ENCODE results near the gene SCAF4.
"Not testable (repeated sequence)": the region's sequence is repeated elsewhere in the genome, so short reads cannot be mapped to it uniquely, and the experiment has no call there.

The SCAF4 gene

GRCh38 chr21:31682620-31683019, 49.3 kb downstream of the SCAF4 start:
- peaks cover 57% of the 10 kb centered on the region for H3K36me3 Mint-ChIP-seq (ENCODE audit: low read depth)
- no peak overlapping the region for H3K27ac Mint-ChIP-seq
- DNase-seq (no peak), ATAC-seq (no peak)
- no peaks in the 10 kb centered on the region for H3K27me3 Mint-ChIP-seq
- H3K4me3 Mint-ChIP-seq: no peak overlapping the region
- no peaks in the 10 kb centered on the region for H3K4me1 Mint-ChIP-seq
- H3K9me3 Mint-ChIP-seq: no peaks in the 10 kb centered on the region

DNA sequence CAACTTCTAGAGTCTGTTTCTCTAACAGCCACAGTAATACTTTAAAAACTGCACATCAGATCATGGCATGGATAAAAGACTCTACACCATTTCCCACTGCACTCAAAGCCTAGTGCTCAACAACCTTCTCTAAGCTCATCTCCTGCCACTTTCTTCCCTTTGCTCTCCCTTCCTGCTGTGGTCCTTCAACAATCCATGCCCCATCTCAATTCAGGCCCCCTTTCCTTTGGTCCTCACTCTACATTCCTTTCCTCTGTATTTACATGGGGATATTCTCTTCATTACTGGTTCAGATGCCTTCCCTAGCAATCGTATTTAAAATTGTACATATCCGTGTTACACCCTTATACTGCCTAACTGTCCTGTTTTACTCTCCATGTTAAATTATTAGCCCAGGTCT, 53.4 kb downstream of the SCAF4 start:
- Mint-ChIP-seq H3K4me3 (no peak overlapping the region), H3K27me3 (no peaks in the 10 kb centered on the region), H3K9me3 (no peaks in the 10 kb centered on the region), H3K36me3 (ENCODE audit: low read depth) (peaks cover 23% of the 10 kb centered on the region), H3K27ac (no peak overlapping the region), H3K4me1 (no peaks in the 10 kb centered on the region)
- DNase-seq (no peak), ATAC-seq (no peak)

GRCh38 chr21:31677047-31677446, 54.9 kb downstream of the SCAF4 start:
- peaks cover 9% of the 10 kb centered on the region for H3K36me3 Mint-ChIP-seq (ENCODE audit: low read depth)
- H3K4me3 Mint-ChIP-seq: no peak overlapping the region
- no peak for DNase-seq
- no peaks in the 10 kb centered on the region for H3K4me1 Mint-ChIP-seq
- no peak overlapping the region for H3K27ac Mint-ChIP-seq
- no peaks in the 10 kb centered on the region for H3K9me3 Mint-ChIP-seq
- no peak for ATAC-seq
- no peaks in the 10 kb centered on the region for H3K27me3 Mint-ChIP-seq

DNA sequence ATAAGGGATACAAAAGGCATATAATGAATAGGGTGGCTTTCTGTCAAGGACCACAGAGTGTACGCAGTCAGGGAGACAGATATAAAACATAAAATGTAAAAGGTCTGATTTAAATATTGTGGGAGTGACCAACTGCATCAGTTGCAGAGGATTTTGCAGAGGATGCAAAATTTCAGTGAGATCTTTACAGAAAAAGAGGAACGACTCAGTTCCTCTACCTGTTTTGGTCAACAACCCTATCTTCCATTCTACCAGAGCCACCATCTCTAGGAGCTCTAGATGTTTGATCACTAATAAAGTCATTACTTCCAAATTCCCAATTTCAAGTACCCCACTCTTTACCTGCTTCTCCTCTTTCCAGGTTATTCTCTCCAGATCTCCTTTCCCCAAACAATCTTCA, 56.0 kb downstream of the SCAF4 start:
- no peaks in the 10 kb centered on the region for H3K9me3 Mint-ChIP-seq

GRCh38 chr21:31675318-31675717, 56.6 kb downstream of the SCAF4 start:
- Mint-ChIP-seq H3K27ac (no peak overlapping the region), H3K4me1 (peaks cover 7% of the 10 kb centered on the region), H3K36me3 (ENCODE audit: low read depth) (peaks cover 16% of the 10 kb centered on the region), H3K27me3 (no peaks in the 10 kb centered on the region), H3K9me3 (no peaks in the 10 kb centered on the region), H3K4me3 (no peak overlapping the region)
- no peak for ATAC-seq
- no peak for DNase-seq

More for the DNA sequence above, 56.0 kb downstream of the SCAF4 start:
- Mint-ChIP-seq H3K4me1 (peaks cover 3% of the 10 kb centered on the region), H3K27me3 (no peaks in the 10 kb centered on the region), H3K27ac (no peak overlapping the region), H3K36me3 (ENCODE audit: low read depth) (peaks cover 11% of the 10 kb centered on the region), H3K4me3 (no peak overlapping the region)
- ATAC-seq (no peak), DNase-seq (no peak)

DNA sequence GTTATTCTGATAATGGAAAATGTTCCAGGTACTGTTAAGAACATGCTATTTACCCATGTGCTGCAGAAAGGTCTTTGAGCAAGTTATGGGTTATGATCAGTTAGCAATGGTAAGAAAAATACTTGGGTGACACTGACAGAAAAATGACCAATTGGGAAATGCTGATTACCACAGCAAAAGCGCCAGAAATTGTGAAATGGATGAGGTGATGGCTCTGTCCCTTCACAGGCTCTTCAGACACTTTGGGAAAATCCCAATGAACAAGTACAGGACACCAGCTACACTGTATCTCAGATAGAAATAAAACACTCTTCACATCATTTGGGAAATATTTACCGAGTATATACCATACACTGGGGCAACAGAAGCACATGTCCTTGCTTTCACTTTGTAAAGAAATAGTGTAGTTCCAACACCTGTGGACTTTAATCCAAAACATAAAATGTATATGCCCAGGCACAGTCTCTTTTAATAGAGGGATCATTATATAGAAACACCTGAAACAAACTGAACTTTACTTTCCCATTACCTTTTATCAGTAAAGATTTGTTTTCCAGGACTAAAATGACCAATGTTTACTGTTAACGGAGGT, 58.5 kb downstream of the SCAF4 start:
- no peaks in the 10 kb centered on the region for H3K27me3 Mint-ChIP-seq
- H3K4me1 Mint-ChIP-seq: peaks cover 20% of the 10 kb centered on the region
- no peaks in the 10 kb centered on the region for H3K9me3 Mint-ChIP-seq
- H3K4me3 Mint-ChIP-seq: no peak overlapping the region
- H3K27ac Mint-ChIP-seq: no peak overlapping the region
- H3K36me3 Mint-ChIP-seq (ENCODE audit: low read depth): peaks cover 26% of the 10 kb centered on the region
- DNase-seq (no peak), ATAC-seq (no peak)

GRCh38 chr21:31671931-31672330, 60.0 kb downstream of the SCAF4 start:
- H3K27me3 Mint-ChIP-seq: no peaks in the 10 kb centered on the region

GRCh38 chr21:31671146-31671716, 60.7 kb downstream of the SCAF4 start:
- Mint-ChIP-seq H3K4me3 (no peak overlapping the region), H3K36me3 (ENCODE audit: low read depth) (peaks cover 46% of the 10 kb centered on the region), H3K27ac (peak overlapping the region; percentile 15)

More at GRCh38 chr21:31671931-31672330, 60.0 kb downstream of the SCAF4 start:
- H3K27ac Mint-ChIP-seq: peak overlapping the region; percentile 48
- H3K36me3 Mint-ChIP-seq (ENCODE audit: low read depth): peaks cover 40% of the 10 kb centered on the region
- ATAC-seq (no peak), DNase-seq (no peak)
- no peaks in the 10 kb centered on the region for H3K9me3 Mint-ChIP-seq
- H3K4me1 Mint-ChIP-seq: peaks cover 35% of the 10 kb centered on the region
- H3K4me3 Mint-ChIP-seq: no peak overlapping the region

DNA sequence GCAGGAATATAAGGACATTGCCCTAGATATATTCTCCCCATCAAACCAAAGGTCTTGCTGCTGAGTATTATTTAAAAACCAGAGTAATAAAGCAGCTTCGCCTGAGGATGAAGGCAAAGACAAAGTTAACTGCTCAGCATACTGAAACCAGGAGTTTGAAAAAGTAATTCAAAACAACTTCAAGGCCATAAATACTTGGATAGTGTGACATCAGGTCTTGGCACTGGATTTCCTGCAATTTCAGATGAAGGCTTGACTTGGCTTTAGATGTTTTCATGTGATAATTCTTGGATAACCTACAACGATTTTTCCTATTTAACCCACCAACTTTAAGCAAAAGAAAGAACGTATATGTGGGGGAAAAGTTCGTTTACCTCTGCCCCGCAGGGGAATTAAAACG, 61.8 kb downstream of the SCAF4 start:
- Mint-ChIP-seq H3K27ac (peak overlapping the region; percentile 81), H3K36me3 (ENCODE audit: low read depth) (peaks cover 56% of the 10 kb centered on the region), H3K27me3 (no peaks in the 10 kb centered on the region), H3K4me3 (no peak overlapping the region), H3K4me1 (peaks cover 53% of the 10 kb centered on the region), H3K9me3 (no peaks in the 10 kb centered on the region)
- no peak for ATAC-seq
- no peak for DNase-seq

More at GRCh38 chr21:31671146-31671716, 60.7 kb downstream of the SCAF4 start:
- H3K9me3 Mint-ChIP-seq: no peaks in the 10 kb centered on the region
- DNase-seq: no peak
- no peaks in the 10 kb centered on the region for H3K27me3 Mint-ChIP-seq
- H3K4me1 Mint-ChIP-seq: peaks cover 42% of the 10 kb centered on the region
- ATAC-seq: peak; percentile 12

DNA sequence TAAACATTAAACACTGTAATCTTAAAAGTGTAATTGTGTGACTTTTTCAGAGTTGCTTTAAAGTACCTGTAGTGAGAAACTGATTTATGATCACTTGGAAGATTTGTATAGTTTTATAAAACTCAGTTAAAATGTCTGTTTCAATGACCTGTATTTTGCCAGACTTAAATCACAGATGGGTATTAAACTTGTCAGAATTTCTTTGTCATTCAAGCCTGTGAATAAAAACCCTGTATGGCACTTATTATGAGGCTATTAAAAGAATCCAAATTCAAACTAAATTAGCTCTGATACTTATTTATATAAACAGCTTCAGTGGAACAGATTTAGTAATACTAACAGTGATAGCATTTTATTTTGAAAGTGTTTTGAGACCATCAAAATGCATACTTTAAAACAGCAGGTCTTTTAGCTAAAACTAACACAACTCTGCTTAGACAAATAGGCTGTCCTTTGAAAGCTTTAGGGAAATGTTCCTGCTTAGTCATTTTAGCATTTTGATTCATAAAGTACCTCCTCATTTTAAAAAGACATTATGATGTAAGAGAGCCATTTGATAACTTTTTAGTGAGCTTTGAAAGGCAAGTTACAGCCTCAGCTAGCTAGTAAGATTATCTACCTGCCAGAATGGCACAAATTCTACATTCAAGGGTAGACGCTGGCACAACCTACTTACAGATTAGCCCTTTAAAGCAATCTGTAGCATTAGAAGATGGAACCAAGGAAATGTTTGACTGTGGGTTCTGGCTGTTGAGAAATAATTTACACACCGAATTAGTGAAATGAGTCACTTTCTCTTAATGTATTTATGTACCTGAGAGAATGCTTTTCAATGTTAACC, 63.0 kb downstream of the SCAF4 start:
- DNase-seq: no peak
- no peaks in the 10 kb centered on the region for H3K27me3 Mint-ChIP-seq
- peaks cover 66% of the 10 kb centered on the region for H3K36me3 Mint-ChIP-seq (ENCODE audit: low read depth)
- peak; percentile 35 for ATAC-seq
- H3K4me1 Mint-ChIP-seq: peaks cover 64% of the 10 kb centered on the region
- H3K9me3 Mint-ChIP-seq: no peaks in the 10 kb centered on the region
- H3K4me3 Mint-ChIP-seq: peak overlapping the region; percentile 18
- peak overlapping the region; percentile 76 for H3K27ac Mint-ChIP-seq

DNA sequence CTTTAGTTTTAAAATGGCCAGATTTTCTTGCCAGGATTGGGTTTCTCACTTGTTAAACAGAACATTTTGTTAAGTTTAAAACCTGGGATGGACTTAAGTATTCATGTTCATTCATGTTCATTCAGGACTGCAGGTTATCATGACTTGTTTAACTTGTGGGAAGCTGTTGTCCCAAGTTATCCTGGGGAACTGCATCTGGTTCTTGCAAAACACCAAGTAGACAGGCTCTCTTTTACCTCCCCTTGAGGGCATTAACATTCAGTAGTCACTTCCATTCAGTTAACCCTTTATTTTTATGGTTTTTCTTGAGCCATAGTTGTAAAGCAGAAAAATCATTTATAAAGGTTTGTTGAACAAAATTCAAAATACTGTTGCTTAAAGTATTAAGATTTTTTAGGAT, 64.3 kb downstream of the SCAF4 start:
- DNase-seq: no peak
- Mint-ChIP-seq H3K27me3 (no peaks in the 10 kb centered on the region), H3K9me3 (no peaks in the 10 kb centered on the region), H3K27ac (peak overlapping the region; percentile 76), H3K36me3 (ENCODE audit: low read depth) (peaks cover 71% of the 10 kb centered on the region), H3K4me3 (no peak overlapping the region), H3K4me1 (peaks cover 75% of the 10 kb centered on the region)
- no peak for ATAC-seq

- Mint-ChIP-seq H3K27ac (peak overlapping the region; percentile 76), H3K4me1 (peaks cover 80% of the 10 kb centered on the region), H3K4me3 (no peak overlapping the region), H3K27me3 (no peaks in the 10 kb centered on the region), H3K9me3 (no peaks in the 10 kb centered on the region), H3K36me3 (ENCODE audit: low read depth) (peaks cover 76% of the 10 kb centered on the region)
- ATAC-seq (no peak), DNase-seq (no peak)
Measured at GRCh38 chr21:31667132-31667531, 64.8 kb downstream of the SCAF4 start.

GRCh38 chr21:31666445-31667010, 65.4 kb downstream of the SCAF4 start:
- Mint-ChIP-seq H3K27ac (peak overlapping the region; percentile 76), H3K4me3 (no peak overlapping the region), H3K9me3 (no peaks in the 10 kb centered on the region), H3K27me3 (no peaks in the 10 kb centered on the region), H3K36me3 (ENCODE audit: low read depth) (peaks cover 80% of the 10 kb centered on the region), H3K4me1 (peaks cover 85% of the 10 kb centered on the region)
- DNase-seq (no peak), ATAC-seq (no peak)

- H3K4me1 Mint-ChIP-seq: peaks cover 90% of the 10 kb centered on the region
- ATAC-seq, DNase-seq, H3K9me3 Mint-ChIP-seq, H3K27me3 Mint-ChIP-seq: not testable (repeated sequence)
- H3K27ac Mint-ChIP-seq: peak overlapping the region; percentile 82
- H3K4me3 Mint-ChIP-seq: peak overlapping the region; percentile 44
- peaks cover 80% of the 10 kb centered on the region for H3K36me3 Mint-ChIP-seq (ENCODE audit: low read depth)
Measured at GRCh38 chr21:31665869-31666268, 66.0 kb downstream of the SCAF4 start.

DNA sequence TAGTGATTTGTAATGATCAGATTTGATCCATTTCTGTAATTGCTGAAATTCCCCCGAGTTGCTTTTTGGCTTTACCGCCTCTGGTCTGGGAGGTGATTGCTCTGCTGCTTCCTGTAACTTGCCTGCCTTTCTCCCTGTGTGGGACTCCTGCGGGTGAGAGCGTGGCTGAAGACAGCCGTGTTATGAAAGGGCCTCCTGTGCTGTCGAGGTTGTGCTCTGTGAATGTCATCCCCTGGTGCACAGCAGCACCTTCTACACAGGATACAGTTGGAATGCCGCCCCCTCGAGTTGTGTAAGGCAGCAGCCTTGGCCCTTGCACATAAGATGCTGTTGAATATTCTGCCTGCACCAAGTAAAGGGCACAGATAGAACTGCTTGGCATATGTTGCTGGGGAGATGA, 66.5 kb downstream of the SCAF4 start:
- H3K36me3 Mint-ChIP-seq (ENCODE audit: low read depth): peaks cover 79% of the 10 kb centered on the region
- H3K27me3 Mint-ChIP-seq: no peaks in the 10 kb centered on the region
- peak; percentile 23 for DNase-seq
- H3K4me1 Mint-ChIP-seq: peaks cover 92% of the 10 kb centered on the region
- no peaks in the 10 kb centered on the region for H3K9me3 Mint-ChIP-seq
- ATAC-seq: peak; percentile 83
- peak overlapping the region; percentile 82 for H3K27ac Mint-ChIP-seq
- peak overlapping the region; percentile 44 for H3K4me3 Mint-ChIP-seq
